Retinal pigment epithelial cell (primary cell): ENCODE results near the gene COX4I2.
A peak's percentile ranks its signal among the peaks of the same experiment; 100 is the strongest.

Experiments used
- DNase-seq: peaks from one replicate; pipeline ENCODE4 v3.0.0-alpha.2; 2010; ENCODE audit warnings: low read depth
- H3K4me3 ChIP-seq: 2 replicates; pipeline ENCODE4 v1.5.1; 2011; ENCODE audit warnings: mild to moderate bottlenecking, low read length, control low read depth, moderate library complexity
- CTCF ChIP-seq: conservative IDR thresholded peaks from 2 replicates; pipeline ENCODE4 v1.5.1; 2011; ENCODE audit warnings: low read depth, low read length, control low read depth, inconsistent platforms

The COX4I2 gene

GRCh38 chr20:31604567-31605030, 33.1 kb upstream of the COX4I2 start:
- H3K4me3 ChIP-seq = peak overlapping the region; percentile 99
- TF ChIP-seq CTCF = no peak
- DNase-seq = no peak

GRCh38 chr20:31605031-31605901, 32.4 kb upstream of the COX4I2 start, which contains the start of gene ID1:
ID1 (plus strand) TSS chr20:31605289; CDS start chr20:31605388, 99 bp downstream.
- H3K4me3 ChIP-seq = peak within 1 kb of the TSS; percentile 99
- TF ChIP-seq CTCF = no peak
- peak; percentile 92 for DNase-seq

DNA sequence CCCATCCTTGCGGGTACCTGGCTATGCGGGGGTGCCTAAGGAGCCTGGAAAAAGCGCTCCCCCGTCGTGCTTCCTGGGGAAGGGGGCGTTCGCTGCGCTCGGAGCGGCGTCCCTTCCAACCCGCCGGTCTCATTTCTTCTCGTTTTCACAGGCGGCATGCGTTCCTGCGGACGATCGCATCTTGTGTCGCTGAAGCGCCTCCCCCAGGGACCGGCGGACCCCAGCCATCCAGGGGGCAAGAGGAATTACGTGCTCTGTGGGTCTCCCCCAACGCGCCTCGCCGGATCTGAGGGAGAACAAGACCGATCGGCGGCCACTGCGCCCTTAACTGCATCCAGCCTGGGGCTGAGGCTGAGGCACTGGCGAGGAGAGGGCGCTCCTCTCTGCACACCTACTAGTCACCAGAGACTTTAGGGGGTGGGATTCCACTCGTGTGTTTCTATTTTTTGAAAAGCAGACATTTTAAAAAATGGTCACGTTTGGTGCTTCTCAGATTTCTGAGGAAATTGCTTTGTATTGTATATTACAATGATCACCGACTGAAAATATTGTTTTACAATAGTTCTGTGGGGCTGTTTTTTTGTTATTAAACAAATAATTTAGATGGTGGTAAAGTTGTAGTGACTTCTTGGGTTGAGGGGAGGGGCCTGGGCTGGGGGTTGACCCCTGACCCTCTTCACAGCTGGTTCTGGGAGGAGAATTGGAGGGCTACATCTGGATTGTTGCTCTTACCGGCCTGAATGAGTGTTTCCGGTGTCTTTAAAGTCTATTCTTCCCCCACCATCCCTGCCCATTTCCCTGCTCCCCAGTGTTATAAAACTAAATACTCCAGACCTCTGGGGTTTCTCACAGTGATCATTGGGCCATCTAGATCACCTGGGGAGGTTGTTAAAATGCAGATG, 31.6 kb upstream of the COX4I2 start:
- no peak for DNase-seq
- no peak for TF ChIP-seq CTCF
- peak overlapping the region; percentile 99 for H3K4me3 ChIP-seq

- DNase-seq = peak; percentile 83
- H3K4me3 ChIP-seq = peak overlapping the region; percentile 99
- TF ChIP-seq CTCF = no peak
These were observed 30.7 kb upstream of the COX4I2 start for GRCh38 chr20:31606804-31607639.

- TF ChIP-seq CTCF = no peak
- DNase-seq = no peak
- peak overlapping the region; percentile 99 for H3K4me3 ChIP-seq
These were observed 30.0 kb upstream of the COX4I2 start for GRCh38 chr20:31607640-31608250.
